Measurements from ENCODE around the gene KAT14.

- TF ChIP-seq CTCF (IDR thresholded peaks at IDR 0.05) (no peak), POLR2A (IDR thresholded peaks at IDR 0.05) (no peak)
Measured at GRCh38 chr20:18188434-18188833, 50.8 kb downstream of the KAT14 start.

All from right lobe of liver (tissue), 4 donors.